SK-N-SH (cell line): ENCODE data around the gene SPATA20. TPM values are rescaled to one million over a fixed set of nuclear protein-coding genes. Genes with fewer than 3 reads are reported as not detected.

ENCODE experiments used
- CTCF ChIA-PET: fragments of 300-600, 350-600 bp; formaldehyde crosslinking; extraction: SDS; loops from one replicate; lab custom pipeline; 2021; lab: Yijun Ruan, JAX
- POLR2A ChIA-PET: fragments of 350-600 bp; sonication (Branson Sonifier 250); formaldehyde crosslinking; extraction: SDS; loops from one replicate; lab custom pipeline; 2020; ENCODE audit warnings: antibody characterized with exemption, inconsistent platforms; lab: Yijun Ruan, JAX
- DNase-seq: peaks from one replicate; pipeline ENCODE4 v3.0.0; 2012
- H2AFZ ChIP-seq: fragments of 200-600 bp; sonication (generic); 2 replicates; pipeline ENCODE4 v1.8.1; 2016; ENCODE audit warnings: antibody characterized with exemption, mild to moderate bottlenecking, low read depth
- H3F3A ChIP-seq: fragments of 200-600 bp; sonication (generic); replicated peaks from 2 replicates; pipeline ENCODE3; 2016; ENCODE audit warnings: antibody characterized with exemption, mild to moderate bottlenecking; ENCODE audit not compliant: insufficient read depth
- H3K27ac ChIP-seq, 2 experiments: fragments of 200-500 bp in 1 of 2; fragments of 200-600 bp in 1 of 2; sonication (Bioruptor generic) in 1 of 2; sonication (generic), shearing (Covaris generic) in 1 of 2; 2 replicates each; pipeline versions ENCODE4 v1.5.1 to v1.6.1; 2014 to 2016; ENCODE audit warnings: low read depth in 2 of 2, inconsistent platforms in 1 of 2, low read length in 1 of 2, mild to moderate bottlenecking in 1 of 2, mixed read lengths in 1 of 2
- H3K27me3 ChIP-seq: fragments of 200-600 bp; sonication (generic), shearing (Covaris generic); 2 replicates; pipeline ENCODE4 v1.6.1; 2016; ENCODE audit warnings: mixed run types; ENCODE audit not compliant: insufficient read depth
- H3K36me3 ChIP-seq, 2 experiments: fragments of 200-500 bp in 1 of 2; fragments of 200-600 bp in 1 of 2; sonication (Bioruptor generic) in 1 of 2; sonication (generic) in 1 of 2; replicated peaks in 1 of 2; 2 replicates each; pipeline versions ENCODE3 to v1.5.1; 2014 to 2016; ENCODE audit warnings: low read length in 1 of 2, mild to moderate bottlenecking in 1 of 2; ENCODE audit not compliant: insufficient read depth in 2 of 2, control insufficient read depth in 1 of 2
- H3K4me1 ChIP-seq, 2 experiments: fragments of 200-500 bp in 1 of 2; fragments of 200-600 bp in 1 of 2; sonication (Bioruptor generic) in 1 of 2; sonication (generic), shearing (Covaris generic) in 1 of 2; 2 replicates each; pipeline versions ENCODE4 v1.5.1 to v1.6.1; 2014 to 2016; ENCODE audit warnings: low read depth in 1 of 2, low read length in 1 of 2, mixed run types in 1 of 2; ENCODE audit not compliant: insufficient read depth in 2 of 2, control insufficient read depth in 1 of 2
- H3K4me2 ChIP-seq: fragments of 200-600 bp; sonication (generic), shearing (Covaris generic); 2 replicates; pipeline ENCODE4 v1.6.1; 2017; ENCODE audit warnings: mixed run types
- H3K4me3 ChIP-seq, 2 experiments: fragments of 200-500 bp in 1 of 2; fragments of 200-600 bp in 1 of 2; sonication (Bioruptor generic) in 1 of 2; sonication (generic), shearing (Covaris generic) in 1 of 2; 2 replicates each; pipeline versions ENCODE4 v1.5.1 to v1.8.1; 2014 to 2016; ENCODE audit warnings: low read depth in 2 of 2, inconsistent platforms in 1 of 2, low read length in 1 of 2, mild to moderate bottlenecking in 1 of 2, mixed read lengths in 1 of 2, moderate library complexity in 1 of 2
- H3K79me2 ChIP-seq: fragments of 200-600 bp; sonication (generic); 2 replicates; pipeline ENCODE4 v1.8.1; 2017; ENCODE audit warnings: mild to moderate bottlenecking; ENCODE audit not compliant: insufficient read depth
- H3K9ac ChIP-seq: fragments of 200-600 bp; sonication (generic); 2 replicates; pipeline ENCODE4 v1.6.1; 2017; ENCODE audit warnings: mixed run types
- H3K9me2 ChIP-seq: fragments of 200-600 bp; sonication (generic); 2 replicates; pipeline ENCODE4 v1.6.1; 2017; ENCODE audit warnings: mixed run types
- H3K9me3 ChIP-seq: fragments of 200-600 bp; sonication (generic); 2 replicates; pipeline ENCODE4 v1.6.1; 2017; ENCODE audit warnings: mixed run types, mild to moderate bottlenecking, moderate library complexity
- H4K20me1 ChIP-seq: fragments of 200-600 bp; sonication (generic); 2 replicates; pipeline ENCODE4 v1.6.1; 2017; ENCODE audit warnings: mild to moderate bottlenecking, mixed run types; ENCODE audit not compliant: insufficient read depth
- ELF1 ChIP-seq: IDR thresholded peaks from 2 replicates; pipeline ENCODE4 v1.4.0; 2012
- EP300 ChIP-seq, 2 experiments: IDR thresholded peaks; 2 replicates each; pipeline versions ENCODE4 v1.4.0 to v1.6.1; 2012; ENCODE audit warnings: borderline replicate concordance in 1 of 2, low read depth in 1 of 2, low read length in 1 of 2
- FOXJ3 ChIP-seq: sonication (generic); formaldehyde crosslinking; IDR thresholded peaks from 2 replicates; pipeline ENCODE4 v1.5.1; 2020; ENCODE audit warnings: mild to moderate bottlenecking, missing genetic modification reagents
- FOXM1 ChIP-seq: IDR thresholded peaks from 2 replicates; pipeline ENCODE4 v1.4.0; 2012; ENCODE audit warnings: low read depth, mild to moderate bottlenecking
- IRF3 ChIP-seq: fragments of 150-350 bp; IDR thresholded peaks from 2 replicates; pipeline ENCODE4 v1.6.1; 2016; ENCODE audit warnings: mild to moderate bottlenecking, low read depth, low read length
- JUND ChIP-seq: IDR thresholded peaks from 2 replicates; pipeline ENCODE4 v1.4.0; 2012
- MAX ChIP-seq: IDR thresholded peaks from 2 replicates; pipeline ENCODE4 v1.4.0; 2012; ENCODE audit warnings: low read depth
- MXI1 ChIP-seq: IDR thresholded peaks from 2 replicates; pipeline ENCODE4 v1.6.1; 2012; ENCODE audit warnings: mild to moderate bottlenecking, low read depth, low read length, improper control_type of control experiment
- NRF1 ChIP-seq: IDR thresholded peaks from 2 replicates; pipeline ENCODE4 v1.6.1; 2012; ENCODE audit warnings: low read depth, mild to moderate bottlenecking, low read length
- PBX3 ChIP-seq: IDR thresholded peaks from 2 replicates; pipeline ENCODE4; 2012
- POLR2AphosphoS5 ChIP-seq: IDR thresholded peaks from 2 replicates; pipeline ENCODE4 v1.6.1; 2012; ENCODE audit warnings: low read depth, low read length
- RFX5 ChIP-seq: IDR thresholded peaks from 2 replicates; pipeline ENCODE4 v1.6.1; 2012; ENCODE audit warnings: mild to moderate bottlenecking, improper control_type of control experiment, low read length
- SMC3 ChIP-seq: IDR thresholded peaks from 2 replicates; pipeline ENCODE4 v1.6.1; 2012; ENCODE audit warnings: low read depth, low read length, improper control_type of control experiment
- TCF12 ChIP-seq: IDR thresholded peaks from 2 replicates; pipeline ENCODE4 v1.4.0; 2012
- USF1 ChIP-seq: IDR thresholded peaks from 2 replicates; pipeline ENCODE4 v1.4.0; 2012; ENCODE audit warnings: low read depth, borderline replicate concordance
- YY1 ChIP-seq: IDR thresholded peaks from 2 replicates; pipeline ENCODE4 v1.4.0; 2012; ENCODE audit warnings: low read depth, mild to moderate bottlenecking
- ZBTB33 ChIP-seq: IDR thresholded peaks from 2 replicates; pipeline ENCODE4 v1.4.0; 2012; ENCODE audit warnings: low read depth, borderline replicate concordance
- WGBS: methylation state at CpG from one replicate; pipeline ENCODE4 v1.1.6; 2017; ENCODE audit warnings: low lambda C conversion rate; 5-methylcytosine and 5-hydroxymethylcytosine counted together
- polyA plus RNA-seq, 3 experiments: library from polyadenylated mRNA; depleted of rRNA; stranded (reverse); fragments of >200 nt; gene quantifications; 2 replicates each; pipeline ENCODE4 v1.2.3, GENCODE V29; 2012

SPATA20 gene
- polyA plus RNA-seq, 1 of the 3 experiments (the other 2 are of a cell fraction), result 92.0 TPM

GRCh38 chr17:50537721-50538548 lies 9.0 kb upstream of the SPATA20 start:
- ChIA-PET POLR2A (no interaction called here), CTCF (interaction anchor here (1.2 to 24.2 kb wide), 7 partner anchors 9 to 86 kb away, joined by 3 to 1212 read pairs (median 9); partner anchors contain the start of gene RSAD1)
- Histone ChIP-seq H3K4me1 (peaks cover 19 to 29% of the 10 kb centered on the region in 2 experiments), H3K36me3 (no peaks in the 10 kb centered on the region), H2AFZ (no peak overlapping the region), H3K27ac (no peak overlapping the region), H3K4me2 (no peak overlapping the region), H3F3A (no peaks in the 10 kb centered on the region), H3K9ac (no peak overlapping the region), H3K79me2 (peaks cover 4% of the 10 kb centered on the region; the same call in 1 of the 2 replicates), H4K20me1 (no peaks in the 10 kb centered on the region), H3K9me3 (no peaks in the 10 kb centered on the region), H3K4me3 (no peak overlapping the region), H3K9me2 (no peaks in the 10 kb centered on the region), H3K27me3 (peaks cover 4% of the 10 kb centered on the region; the same call in 1 of the 2 replicates)
- TF ChIP-seq MXI1 (no peak), YY1 (no peak), TCF12 (no peak), ELF1 (no peak), SMC3 (no peak), IRF3 (no peak), PBX3 (no peak), NRF1 (no peak), POLR2AphosphoS5 (no peak), FOXJ3 (no peak), RFX5 (no peak), JUND (no peak)
- DNase-seq, result no peak
- 91% methylated on average over 20 of the region's 20 CpGs for WGBS

- no peak overlapping the region for H3K4me3 ChIP-seq
- H3K4me2 ChIP-seq, result no peak overlapping the region
- no peaks in the 10 kb centered on the region for H3K27me3 ChIP-seq
- H3F3A ChIP-seq, result no peaks in the 10 kb centered on the region
- POLR2A ChIA-PET, result interaction anchor here (0.6 kb wide), 1 partner anchor 616 kb away, joined by 3 read pairs; no protein-coding TSS in a partner anchor
- H4K20me1 ChIP-seq, result no peaks in the 10 kb centered on the region
- H3K79me2 ChIP-seq, result peaks cover 4% of the 10 kb centered on the region; the same call in 1 of the 2 replicates
- no peak for DNase-seq
- 87% methylated on average over 18 of the region's 20 CpGs for WGBS
- no peak overlapping the region for H2AFZ ChIP-seq
- no peaks in the 10 kb centered on the region for H3K9me3 ChIP-seq
- CTCF ChIA-PET, result interaction anchor here (1.9 to 24.2 kb wide), 4 partner anchors 11 to 85 kb away, joined by 9 to 1212 read pairs (median 10); no protein-coding TSS in a partner anchor
- H3K4me1 ChIP-seq, result peaks cover 18 to 23% of the 10 kb centered on the region in 2 experiments
- H3K9ac ChIP-seq, result no peak overlapping the region
- no peaks in the 10 kb centered on the region for H3K9me2 ChIP-seq
- H3K27ac ChIP-seq, result no peak overlapping the region
- no peaks in the 10 kb centered on the region for H3K36me3 ChIP-seq
- TF ChIP-seq EP300 (IDR thresholded peaks at IDR 0.05; ENCODE audit: borderline replicate concordance in 1 of 2, low read depth in 1 of 2, low read length in 1 of 2) (no peak), ZBTB33 (no peak), FOXJ3 (no peak), RFX5 (no peak), USF1 (no peak), YY1 (no peak), MAX (no peak), IRF3 (no peak), JUND (no peak), FOXM1 (no peak), NRF1 (no peak)
Measured at GRCh38 chr17:50538549-50539410, 8.2 kb upstream of the SPATA20 start.
